Retinal pigment epithelial cell (primary cell): ENCODE measurements around the gene NEMF.
"Not testable (repeated sequence)": the region's sequence is repeated elsewhere in the genome, so short reads cannot be mapped to it uniquely, and the experiment has no call there.

Experiments
- DNase-seq: peaks from one replicate; pipeline ENCODE4 v3.0.0-alpha.2; 2010; ENCODE audit warnings: low read depth
- H3K4me3 ChIP-seq: 2 replicates; pipeline ENCODE4 v1.5.1; 2011; ENCODE audit warnings: mild to moderate bottlenecking, low read length, control low read depth, moderate library complexity
- TF ChIP-seq, protein P1 (sequence below): conservative IDR thresholded peaks from 2 replicates; pipeline ENCODE4 v1.5.1; 2011; ENCODE audit warnings: low read depth, low read length, control low read depth, inconsistent platforms

Gene NEMF

DNA sequence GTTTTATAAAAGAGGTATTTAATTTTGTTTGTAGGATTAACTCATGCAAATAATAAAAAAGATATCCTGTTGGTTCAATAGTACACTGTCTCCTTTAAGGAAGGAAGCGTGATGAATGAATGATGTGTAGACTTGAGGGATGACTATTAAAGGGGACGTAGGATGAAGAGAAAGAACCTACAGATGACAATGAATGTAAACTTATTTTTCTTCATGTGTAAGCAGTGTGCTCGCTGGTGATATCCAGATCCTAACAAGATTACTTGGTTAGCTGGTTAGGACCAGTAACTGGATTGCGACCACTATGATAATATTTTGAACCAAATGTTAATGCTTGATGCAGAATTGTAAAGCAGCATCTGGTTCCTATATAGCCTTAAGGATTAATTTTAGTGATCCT, 42.9 kb upstream of the NEMF start:
- TF ChIP-seq, protein P1, sequence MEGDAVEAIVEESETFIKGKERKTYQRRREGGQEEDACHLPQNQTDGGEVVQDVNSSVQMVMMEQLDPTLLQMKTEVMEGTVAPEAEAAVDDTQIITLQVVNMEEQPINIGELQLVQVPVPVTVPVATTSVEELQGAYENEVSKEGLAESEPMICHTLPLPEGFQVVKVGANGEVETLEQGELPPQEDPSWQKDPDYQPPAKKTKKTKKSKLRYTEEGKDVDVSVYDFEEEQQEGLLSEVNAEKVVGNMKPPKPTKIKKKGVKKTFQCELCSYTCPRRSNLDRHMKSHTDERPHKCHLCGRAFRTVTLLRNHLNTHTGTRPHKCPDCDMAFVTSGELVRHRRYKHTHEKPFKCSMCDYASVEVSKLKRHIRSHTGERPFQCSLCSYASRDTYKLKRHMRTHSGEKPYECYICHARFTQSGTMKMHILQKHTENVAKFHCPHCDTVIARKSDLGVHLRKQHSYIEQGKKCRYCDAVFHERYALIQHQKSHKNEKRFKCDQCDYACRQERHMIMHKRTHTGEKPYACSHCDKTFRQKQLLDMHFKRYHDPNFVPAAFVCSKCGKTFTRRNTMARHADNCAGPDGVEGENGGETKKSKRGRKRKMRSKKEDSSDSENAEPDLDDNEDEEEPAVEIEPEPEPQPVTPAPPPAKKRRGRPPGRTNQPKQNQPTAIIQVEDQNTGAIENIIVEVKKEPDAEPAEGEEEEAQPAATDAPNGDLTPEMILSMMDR = no peak
- peak overlapping the region; percentile 89 for H3K4me3 ChIP-seq
- no peak for DNase-seq

DNA sequence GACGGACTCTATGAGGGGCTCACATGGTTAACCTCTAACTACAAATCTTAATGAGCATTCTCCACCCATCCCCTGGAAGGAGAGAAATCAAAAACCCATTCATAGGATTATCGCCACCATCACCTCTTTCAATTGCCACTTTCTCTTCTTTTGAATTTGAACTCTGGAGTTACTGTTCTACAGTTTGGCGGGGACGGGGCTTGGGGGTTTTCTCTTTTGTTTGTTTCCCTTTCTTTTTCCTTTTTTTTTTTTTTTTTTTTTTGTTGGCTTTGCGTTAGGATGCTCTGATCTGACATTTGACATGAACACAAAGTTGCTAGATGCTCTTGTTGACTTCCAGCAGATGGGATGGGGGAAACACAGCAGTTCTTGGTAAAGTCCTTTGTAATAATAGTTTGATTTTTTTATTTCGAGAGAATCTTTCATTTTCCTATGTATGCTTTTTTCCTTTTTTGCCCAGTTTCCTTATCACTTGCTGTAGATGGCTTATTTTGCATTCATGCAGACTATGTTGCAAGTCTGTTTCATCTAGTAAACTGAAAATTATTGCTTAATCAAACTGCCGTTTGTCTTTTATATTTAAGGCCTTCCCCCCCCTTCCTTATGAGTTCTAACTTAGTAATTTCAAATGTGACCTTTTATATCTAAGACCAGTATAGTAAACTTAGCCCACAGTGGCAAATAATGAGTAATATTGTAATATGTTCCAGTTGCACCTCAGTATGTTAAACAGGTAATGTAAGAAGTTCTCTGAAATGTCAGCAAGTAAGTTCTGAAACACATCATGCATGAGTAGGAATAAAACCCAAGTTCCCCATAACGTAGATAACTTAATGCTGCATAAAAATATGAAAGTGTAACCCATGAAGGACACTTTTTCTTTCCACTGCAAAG, 41.9 kb upstream of the NEMF start:
- DNase-seq = not testable (repeated sequence)
- H3K4me3 ChIP-seq = peak overlapping the region; percentile 89

DNA sequence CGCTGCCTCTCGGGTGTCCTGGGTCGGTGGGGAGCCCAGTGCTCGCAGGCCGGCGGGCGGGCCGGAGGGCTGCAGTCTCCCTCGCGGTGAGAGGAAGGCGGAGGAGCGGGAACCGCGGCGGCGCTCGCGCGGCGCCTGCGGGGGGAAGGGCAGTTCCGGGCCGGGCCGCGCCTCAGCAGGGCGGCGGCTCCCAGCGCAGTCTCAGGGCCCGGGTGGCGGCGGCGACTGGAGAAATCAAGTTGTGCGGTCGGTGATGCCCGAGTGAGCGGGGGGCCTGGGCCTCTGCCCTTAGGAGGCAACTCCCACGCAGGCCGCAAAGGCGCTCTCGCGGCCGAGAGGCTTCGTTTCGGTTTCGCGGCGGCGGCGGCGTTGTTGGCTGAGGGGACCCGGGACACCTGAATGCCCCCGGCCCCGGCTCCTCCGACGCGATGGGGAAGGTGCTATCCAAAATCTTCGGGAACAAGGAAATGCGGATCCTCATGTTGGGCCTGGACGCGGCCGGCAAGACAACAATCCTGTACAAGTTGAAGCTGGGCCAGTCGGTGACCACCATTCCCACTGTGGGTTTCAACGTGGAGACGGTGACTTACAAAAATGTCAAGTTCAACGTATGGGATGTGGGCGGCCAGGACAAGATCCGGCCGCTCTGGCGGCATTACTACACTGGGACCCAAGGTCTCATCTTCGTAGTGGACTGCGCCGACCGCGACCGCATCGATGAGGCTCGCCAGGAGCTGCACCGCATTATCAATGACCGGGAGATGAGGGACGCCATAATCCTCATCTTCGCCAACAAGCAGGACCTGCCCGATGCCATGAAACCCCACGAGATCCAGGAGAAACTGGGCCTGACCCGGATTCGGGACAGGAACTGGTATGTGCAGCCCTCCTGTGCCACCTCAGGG, 41.0 kb upstream of the NEMF start:
- TF ChIP-seq, protein P1 = no peak
- peak overlapping the region; percentile 89 for H3K4me3 ChIP-seq
- DNase-seq = no peak

DNA sequence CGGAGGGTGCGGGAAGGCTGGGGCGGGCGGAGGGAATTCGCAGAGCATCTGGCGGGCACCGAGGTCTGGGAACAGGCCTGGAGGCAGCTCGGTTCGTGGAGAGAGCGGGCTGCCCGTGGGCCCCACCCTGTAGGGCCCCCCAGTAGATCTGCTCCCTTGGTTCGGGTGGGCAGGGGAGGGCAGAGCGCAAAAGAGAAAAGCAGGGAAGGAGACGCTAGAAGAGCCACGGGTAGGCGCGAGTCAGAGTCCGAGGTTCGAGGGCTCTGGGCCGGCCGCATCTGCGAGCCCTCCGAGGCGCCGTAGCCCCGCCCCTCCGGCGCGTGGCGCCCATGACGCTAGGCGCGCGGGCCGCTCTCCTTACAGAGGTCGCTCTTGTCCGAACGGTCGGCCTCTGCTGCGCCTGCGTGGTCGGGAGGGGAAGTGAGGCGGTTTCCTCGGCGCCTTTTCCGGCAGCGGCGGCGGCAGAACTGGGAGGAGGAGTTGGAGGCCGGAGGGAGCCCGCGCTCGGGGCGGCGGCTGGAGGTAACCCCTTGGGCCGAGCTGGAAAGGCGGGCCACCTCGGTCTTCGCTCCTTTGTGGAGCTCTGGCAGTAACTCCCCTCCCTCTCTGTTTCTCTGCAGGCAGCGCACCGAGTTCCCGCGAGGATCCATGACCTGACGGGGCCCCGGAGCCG, 40.2 kb upstream of the NEMF start, which contains the start of gene ARF6:
ARF6 (plus strand) TSS at position 447 of the 673 bp plus-strand sequence. CDS start 655 bp downstream, outside the sequence.
- peak; percentile 86 for DNase-seq

DNA sequence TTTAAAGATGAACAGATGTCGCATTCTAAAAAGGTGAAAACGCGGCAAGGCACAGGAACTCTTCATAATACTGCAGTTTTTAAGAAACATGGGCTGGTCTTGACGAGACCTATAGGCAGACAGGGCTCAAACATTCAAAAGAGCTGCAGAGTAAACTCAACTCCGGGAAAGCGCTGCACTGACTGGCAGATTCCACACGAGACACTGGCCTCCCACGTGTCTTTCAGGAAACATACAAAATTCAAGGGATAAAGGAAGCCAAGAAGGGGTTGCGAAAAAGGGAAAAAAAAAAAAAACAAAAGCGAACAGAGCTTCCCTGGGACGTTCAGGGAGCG, 39.7 kb upstream of the NEMF start:
- peak; percentile 49 for DNase-seq
- TF ChIP-seq, protein P1 = no peak
- H3K4me3 ChIP-seq = peak overlapping the region; percentile 89

More for the DNA sequence above, 40.2 kb upstream of the NEMF start, which contains the start of gene ARF6:
- H3K4me3 ChIP-seq = peak within 1 kb of the TSS; percentile 89
- TF ChIP-seq, protein P1 = no peak

DNA sequence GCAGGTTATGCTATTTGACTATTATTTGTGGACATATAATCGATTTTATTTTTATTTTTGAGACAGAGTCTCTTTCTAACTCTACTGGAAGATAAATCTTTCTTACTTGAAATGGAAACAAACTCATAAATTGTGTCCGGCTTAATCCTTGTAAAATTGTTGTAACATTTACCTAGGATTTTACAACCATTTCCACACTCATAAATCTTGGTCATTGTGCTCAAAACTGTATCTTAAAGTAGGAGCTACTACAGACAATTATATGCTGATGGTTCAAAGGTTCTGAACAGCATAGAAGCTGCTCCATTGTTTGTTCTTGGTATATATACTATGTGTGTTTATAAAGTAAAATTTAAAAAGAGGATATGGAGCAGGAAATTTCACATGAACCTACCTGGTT, 35.7 kb upstream of the NEMF start:
- DNase-seq = no peak
- TF ChIP-seq, protein P1 = no peak
- no peak overlapping the region for H3K4me3 ChIP-seq

DNA sequence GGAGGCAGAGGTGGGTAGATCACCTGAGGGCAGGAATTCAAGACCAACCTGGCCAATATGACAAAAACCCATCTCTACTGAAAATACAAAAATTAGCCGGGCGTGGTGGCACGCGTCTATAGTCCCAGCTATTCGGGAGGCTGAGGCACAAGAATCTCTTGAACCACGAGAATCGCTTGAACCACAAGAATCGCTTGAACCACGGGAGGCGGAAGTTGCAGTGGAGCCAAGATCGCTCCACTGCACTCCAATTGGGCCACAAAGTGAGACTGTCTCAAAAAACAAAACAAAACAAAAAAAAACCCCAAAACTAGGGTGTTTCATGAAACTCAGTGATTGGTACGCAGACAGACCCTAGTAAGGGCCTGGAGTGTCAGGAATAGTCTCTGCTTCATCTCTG, 33.9 kb upstream of the NEMF start:
- TF ChIP-seq, protein P1 = no peak
- H3K4me3 ChIP-seq = no peak overlapping the region
- no peak for DNase-seq
